Mesothelial cell of epicardium (in vitro differentiated cells): ENCODE results near the gene MOB1B. TPM values are rescaled to one million over a fixed set of nuclear protein-coding genes. Genes with fewer than 3 reads are reported as not detected.

Experiments
- DNase-seq, 2 experiments: peaks; one replicate each; pipeline ENCODE4 v3.0.0; 2021; ENCODE audit warnings: low spot score in 2 of 2; ENCODE audit not compliant: unreplicated experiment in 2 of 2
- H3K27ac Mint-ChIP-seq: 2 replicates; pipeline ENCODE4 v1.8.0; 2021; ENCODE audit warnings: mixed read lengths
- H3K27me3 Mint-ChIP-seq: 2 replicates; pipeline ENCODE4 v1.8.0; 2021; ENCODE audit warnings: low read depth, mixed read lengths
- H3K36me3 Mint-ChIP-seq: 2 replicates; pipeline ENCODE4 v1.8.0; 2021; ENCODE audit warnings: mixed read lengths
- H3K4me1 Mint-ChIP-seq: 2 replicates; pipeline ENCODE4 v1.8.0; 2021; ENCODE audit warnings: mixed read lengths
- H3K4me3 Mint-ChIP-seq: 2 replicates; pipeline ENCODE4 v1.8.0; 2021; ENCODE audit warnings: mild to moderate bottlenecking, moderate library complexity, mixed read lengths
- H3K9me3 Mint-ChIP-seq: 2 replicates; pipeline ENCODE4 v1.8.0; 2021; ENCODE audit warnings: mixed read lengths
- CTCF ChIP-seq: fragments of 200-600 bp; sonication (generic); IDR thresholded peaks from one replicate; pipeline ENCODE4 v1.5.0; 2021; ENCODE audit warnings: antibody characterized with exemption; ENCODE audit not compliant: unreplicated experiment
- total RNA-seq: library from RNA; stranded (reverse); gene quantifications from 3 replicates; pipeline ENCODE4 v1.2.1, GENCODE V29; 2021

MOB1B gene
- total RNA-seq, 1 donor from 2014 or later: 36.2 TPM

DNA sequence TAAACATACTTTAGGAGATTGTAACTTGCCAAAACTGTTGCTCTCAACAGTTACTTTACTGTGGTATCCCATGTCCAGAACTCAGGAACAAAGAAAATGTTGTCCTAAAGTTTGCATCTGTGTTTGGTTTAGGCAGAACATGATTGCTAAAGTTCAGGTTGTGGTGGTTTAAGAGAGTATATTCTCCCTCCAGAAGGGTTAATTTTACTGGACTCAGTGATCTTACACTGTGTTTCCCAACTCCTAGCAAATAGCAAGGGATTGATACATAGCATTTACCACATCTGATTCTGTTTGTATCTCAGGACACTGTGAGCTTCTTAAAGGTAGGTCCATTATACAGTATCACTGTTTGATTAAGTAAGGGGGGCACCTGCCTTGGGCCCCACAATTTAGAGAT is 78.0 kb downstream of the MOB1B start:
- H3K27me3 Mint-ChIP-seq: no peaks in the 10 kb centered on the region
- H3K4me1 Mint-ChIP-seq: peaks cover 15% of the 10 kb centered on the region
- TF ChIP-seq CTCF: no peak
- no peak for DNase-seq
- peak overlapping the region; percentile 52 for H3K27ac Mint-ChIP-seq
- H3K36me3 Mint-ChIP-seq: peaks cover 9% of the 10 kb centered on the region
- no peak overlapping the region for H3K4me3 Mint-ChIP-seq
- H3K9me3 Mint-ChIP-seq: no peaks in the 10 kb centered on the region

DNA sequence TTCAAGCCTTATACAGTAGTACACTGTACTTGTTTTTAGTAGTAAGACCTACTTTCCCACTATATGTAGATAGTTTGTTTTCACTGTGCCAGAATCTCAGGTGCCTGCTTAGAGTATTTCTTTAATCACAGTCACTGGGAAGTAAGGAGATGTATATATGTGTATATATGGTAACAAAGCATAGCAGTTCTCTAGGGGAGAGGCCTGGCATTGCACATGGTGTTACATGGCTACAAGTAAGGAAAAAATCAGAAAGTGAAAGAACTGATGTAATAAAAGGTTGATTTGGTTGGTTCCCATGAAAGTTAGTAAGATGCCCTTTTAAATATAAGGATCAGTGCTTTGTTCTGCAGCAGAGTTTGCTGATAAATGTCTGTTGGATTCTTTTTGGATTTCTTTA is 81.9 kb downstream of the MOB1B start:
- H3K9me3 Mint-ChIP-seq: no peaks in the 10 kb centered on the region
- no peak for DNase-seq
- H3K4me1 Mint-ChIP-seq: peaks cover 10% of the 10 kb centered on the region
- peaks cover 3% of the 10 kb centered on the region for H3K36me3 Mint-ChIP-seq
- no peak overlapping the region for H3K27ac Mint-ChIP-seq
- H3K27me3 Mint-ChIP-seq: no peaks in the 10 kb centered on the region
- H3K4me3 Mint-ChIP-seq: no peak overlapping the region
- TF ChIP-seq CTCF: no peak

GRCh38 chr4:70984589-70984988 is 82.4 kb downstream of the MOB1B start:
- no peaks in the 10 kb centered on the region for H3K27me3 Mint-ChIP-seq
- H3K4me1 Mint-ChIP-seq: peaks cover 5% of the 10 kb centered on the region
- no peaks in the 10 kb centered on the region for H3K9me3 Mint-ChIP-seq

GRCh38 chr4:70991596-70991995 is 89.4 kb downstream of the MOB1B start:
- Mint-ChIP-seq H3K4me1 (peaks cover 31% of the 10 kb centered on the region), H3K4me3 (no peak overlapping the region), H3K27ac (no peak overlapping the region), H3K9me3 (no peaks in the 10 kb centered on the region), H3K36me3 (no peaks in the 10 kb centered on the region), H3K27me3 (no peaks in the 10 kb centered on the region)
- no peak for TF ChIP-seq CTCF
- DNase-seq: no peak

More at GRCh38 chr4:70984589-70984988, 82.4 kb downstream of the MOB1B start:
- H3K36me3 Mint-ChIP-seq: peaks cover 3% of the 10 kb centered on the region
- no peak for DNase-seq
- H3K4me3 Mint-ChIP-seq: no peak overlapping the region
- H3K27ac Mint-ChIP-seq: no peak overlapping the region
- no peak for TF ChIP-seq CTCF

- Mint-ChIP-seq H3K9me3 (no peaks in the 10 kb centered on the region), H3K27me3 (no peaks in the 10 kb centered on the region), H3K4me1 (peaks cover 38% of the 10 kb centered on the region), H3K27ac (peak overlapping the region; percentile 94), H3K36me3 (no peaks in the 10 kb centered on the region), H3K4me3 (peak overlapping the region; percentile 85)
- no peak for DNase-seq
- TF ChIP-seq CTCF: no peak
Measured at GRCh38 chr4:70992391-70992881, 90.3 kb downstream of the MOB1B start.
